ENCODE data around the gene SCML1. TPM values are rescaled to one million over a fixed set of nuclear protein-coding genes. Genes with fewer than 3 reads are reported as not detected.
A peak's percentile ranks its signal among the peaks of the same experiment; 100 is the strongest.

Gene SCML1
- total RNA-seq, 1 experiment from 2014 or later: 7.0 TPM

DNA sequence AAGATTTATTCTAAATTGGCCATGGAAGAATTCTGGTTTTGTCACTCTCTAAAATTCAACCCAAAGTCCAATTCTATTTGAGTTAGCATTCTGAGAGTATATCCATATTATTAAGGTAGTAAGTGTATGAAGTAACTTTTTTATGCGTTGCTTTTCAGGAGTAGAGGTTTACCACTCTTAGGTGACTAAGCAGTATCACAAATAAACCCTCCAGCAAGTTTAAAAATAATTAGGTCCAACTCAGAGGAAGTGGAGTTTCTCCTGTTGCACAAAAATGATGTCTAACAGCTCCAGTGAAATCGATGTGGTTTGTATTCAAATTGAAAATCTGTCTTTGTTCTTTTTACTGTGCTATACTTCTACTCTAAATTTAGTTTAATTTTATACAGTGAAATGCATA is 6.6 kb downstream of the SCML1 start:
- DNase-seq (ENCODE audit: low read depth, low spot score) (no peak), ATAC-seq (no peak)
- TF ChIP-seq CTCF (IDR thresholded peaks at IDR 0.05): no peak
- TF ChIP-seq, protein P1, sequence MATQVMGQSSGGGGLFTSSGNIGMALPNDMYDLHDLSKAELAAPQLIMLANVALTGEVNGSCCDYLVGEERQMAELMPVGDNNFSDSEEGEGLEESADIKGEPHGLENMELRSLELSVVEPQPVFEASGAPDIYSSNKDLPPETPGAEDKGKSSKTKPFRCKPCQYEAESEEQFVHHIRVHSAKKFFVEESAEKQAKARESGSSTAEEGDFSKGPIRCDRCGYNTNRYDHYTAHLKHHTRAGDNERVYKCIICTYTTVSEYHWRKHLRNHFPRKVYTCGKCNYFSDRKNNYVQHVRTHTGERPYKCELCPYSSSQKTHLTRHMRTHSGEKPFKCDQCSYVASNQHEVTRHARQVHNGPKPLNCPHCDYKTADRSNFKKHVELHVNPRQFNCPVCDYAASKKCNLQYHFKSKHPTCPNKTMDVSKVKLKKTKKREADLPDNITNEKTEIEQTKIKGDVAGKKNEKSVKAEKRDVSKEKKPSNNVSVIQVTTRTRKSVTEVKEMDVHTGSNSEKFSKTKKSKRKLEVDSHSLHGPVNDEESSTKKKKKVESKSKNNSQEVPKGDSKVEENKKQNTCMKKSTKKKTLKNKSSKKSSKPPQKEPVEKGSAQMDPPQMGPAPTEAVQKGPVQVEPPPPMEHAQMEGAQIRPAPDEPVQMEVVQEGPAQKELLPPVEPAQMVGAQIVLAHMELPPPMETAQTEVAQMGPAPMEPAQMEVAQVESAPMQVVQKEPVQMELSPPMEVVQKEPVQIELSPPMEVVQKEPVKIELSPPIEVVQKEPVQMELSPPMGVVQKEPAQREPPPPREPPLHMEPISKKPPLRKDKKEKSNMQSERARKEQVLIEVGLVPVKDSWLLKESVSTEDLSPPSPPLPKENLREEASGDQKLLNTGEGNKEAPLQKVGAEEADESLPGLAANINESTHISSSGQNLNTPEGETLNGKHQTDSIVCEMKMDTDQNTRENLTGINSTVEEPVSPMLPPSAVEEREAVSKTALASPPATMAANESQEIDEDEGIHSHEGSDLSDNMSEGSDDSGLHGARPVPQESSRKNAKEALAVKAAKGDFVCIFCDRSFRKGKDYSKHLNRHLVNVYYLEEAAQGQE (IDR thresholded peaks at IDR 0.05; ENCODE audit: insufficient read depth in 1 of 2, low read depth in 2 of 2, low read length in 1 of 2): no peak
- TF ChIP-seq SIN3A (IDR thresholded peaks at IDR 0.05; ENCODE audit: borderline replicate concordance, insufficient read depth, low read depth, low read length): no peak
- no peak for TF ChIP-seq POLR2AphosphoS5 (IDR thresholded peaks at IDR 0.05; ENCODE audit: low read depth, low read length)
- TF ChIP-seq TCF7L2 (IDR thresholded peaks at IDR 0.05; ENCODE audit: low read depth, low read length): no peak
- H3K36me3 ChIP-seq (ENCODE audit: control insufficient read depth, insufficient read depth, low read length): no peaks in the 10 kb centered on the region
- no peak overlapping the region for H3K4me3 ChIP-seq (ENCODE audit: low read depth in 2 of 2, low read length in 2 of 2)
- no peaks in the 10 kb centered on the region for H3K27me3 ChIP-seq (ENCODE audit: control insufficient read depth, insufficient read depth, low read length)
- H3K27ac ChIP-seq (ENCODE audit: low read length): no peak overlapping the region
- no TSS peak for BruUV-seq (replicated peaks)
- peaks cover 5% of the 10 kb centered on the region for H3K4me1 ChIP-seq (ENCODE audit: control insufficient read depth, insufficient read depth, low read length)
- ChIA-PET CTCF (no interaction called here), POLR2A (no interaction called here)
- in situ Hi-C loops (cut with HindIII; ENCODE audit: low pct_unique_long_range_greater_than_20kb, low sequenced_read_pairs) (no loop called here), intact Hi-C loops (cut with micrococcal nuclease; ENCODE audit: unreplicated experiment) (no loop called here)
- H3K9me3 ChIP-seq (ENCODE audit: control insufficient read depth, insufficient read depth, low read depth, low read length): no peaks in the 10 kb centered on the region

- no TSS peak for BruUV-seq (replicated peaks)
- no peak overlapping the region for H3K4me3 ChIP-seq (ENCODE audit: low read depth in 2 of 2, low read length in 2 of 2)
- peaks cover 5% of the 10 kb centered on the region for H3K4me1 ChIP-seq (ENCODE audit: control insufficient read depth, insufficient read depth, low read length)
- no peaks in the 10 kb centered on the region for H3K27me3 ChIP-seq (ENCODE audit: control insufficient read depth, insufficient read depth, low read length)
- intact Hi-C loops (cut with micrococcal nuclease; ENCODE audit: unreplicated experiment) (no loop called here), in situ Hi-C loops (cut with HindIII; ENCODE audit: low pct_unique_long_range_greater_than_20kb, low sequenced_read_pairs) (no loop called here)
- no peaks in the 10 kb centered on the region for H3K36me3 ChIP-seq (ENCODE audit: control insufficient read depth, insufficient read depth, low read length)
- no peaks in the 10 kb centered on the region for H3K9me3 ChIP-seq (ENCODE audit: control insufficient read depth, insufficient read depth, low read depth, low read length)
- no peak for DNase-seq (ENCODE audit: low read depth, low spot score)
- CTCF ChIA-PET: interaction anchor here (0.6 kb wide), 1 partner anchor 1009 kb away, joined by 3 read pairs; no protein-coding TSS in a partner anchor
- POLR2A ChIA-PET: no interaction called here
- no peak overlapping the region for H3K27ac ChIP-seq (ENCODE audit: low read length)
- no peak for ATAC-seq
- TF ChIP-seq SIN3A (IDR thresholded peaks at IDR 0.05; ENCODE audit: borderline replicate concordance, insufficient read depth, low read depth, low read length) (no peak), POLR2AphosphoS5 (IDR thresholded peaks at IDR 0.05; ENCODE audit: low read depth, low read length) (no peak), CTCF (IDR thresholded peaks at IDR 0.05) (peak; percentile 26; the same call in 1 of the 2 replicates), TCF7L2 (IDR thresholded peaks at IDR 0.05; ENCODE audit: low read depth, low read length) (no peak)
- TF ChIP-seq, protein P1 (IDR thresholded peaks at IDR 0.05; ENCODE audit: insufficient read depth in 1 of 2, low read depth in 2 of 2, low read length in 1 of 2): no peak
Observed at GRCh38 chrX:17744896-17745523, 7.7 kb downstream of the SCML1 start.

Data from Panc1 (cell line).